H9 (cell line): Measurements from ENCODE around the gene TIAL1. TPM values are rescaled to one million over a fixed set of nuclear protein-coding genes. Genes with fewer than 3 reads are reported as not detected.

Experiments
- DNase-seq: peaks from one replicate; pipeline ENCODE4 v3.0.0-alpha.2; 2017
- H2AFZ ChIP-seq: one replicate; pipeline ENCODE4 v1.6.1; 2013; ENCODE audit warnings: mild to moderate bottlenecking, low read length, control low read depth, moderate library complexity
- H2AK5ac ChIP-seq: 2 replicates; pipeline ENCODE4 v1.6.1; 2013; ENCODE audit warnings: low read length, control low read depth, mixed read lengths; ENCODE audit not compliant: insufficient read length
- H2BK120ac ChIP-seq: one replicate; pipeline ENCODE4 v1.6.1; 2013; ENCODE audit warnings: low read depth, mild to moderate bottlenecking, low read length, control low read depth, inconsistent platforms; ENCODE audit not compliant: poor library complexity, severe bottlenecking
- H2BK12ac ChIP-seq: 2 replicates; pipeline ENCODE4 v1.6.1; 2013; ENCODE audit warnings: low read length, control low read depth, mixed read lengths, low read depth; ENCODE audit not compliant: insufficient read length
- H2BK15ac ChIP-seq: 2 replicates; pipeline ENCODE4 v1.6.1; 2013; ENCODE audit warnings: low read depth, low read length, control low read depth
- H2BK20ac ChIP-seq: one replicate; pipeline ENCODE4 v1.6.1; 2013; ENCODE audit warnings: low read depth, mild to moderate bottlenecking, low read length, control low read depth, inconsistent platforms; ENCODE audit not compliant: poor library complexity, severe bottlenecking
- H2BK5ac ChIP-seq: 2 replicates; pipeline ENCODE4 v1.6.1; 2013; ENCODE audit warnings: low read length, control low read depth, mixed read lengths; ENCODE audit not compliant: insufficient read length
- H3K14ac ChIP-seq: 2 replicates; pipeline ENCODE4 v1.6.1; 2013; ENCODE audit warnings: low read length, control low read depth; ENCODE audit not compliant: insufficient read depth
- H3K18ac ChIP-seq: 2 replicates; pipeline ENCODE4 v1.6.1; 2013; ENCODE audit warnings: low read depth, mild to moderate bottlenecking, mixed read lengths, low read length, control low read depth; ENCODE audit not compliant: insufficient read length
- H3K23ac ChIP-seq: 2 replicates; pipeline ENCODE4 v1.6.1; 2013; ENCODE audit warnings: low read length, control low read depth, mixed read lengths, low read depth; ENCODE audit not compliant: insufficient read length
- H3K23me2 ChIP-seq: 2 replicates; pipeline ENCODE4 v1.6.1; 2013; ENCODE audit warnings: low read depth, mild to moderate bottlenecking, mixed read lengths, low read length, control low read depth; ENCODE audit not compliant: insufficient read length, poor library complexity, severe bottlenecking
- H3K27ac ChIP-seq: 2 replicates; pipeline ENCODE4 v1.5.1; 2013; ENCODE audit warnings: low read length, control low read depth, mixed read lengths, low read depth; ENCODE audit not compliant: insufficient read length
- H3K27me3 ChIP-seq: 2 replicates; pipeline ENCODE4 v1.6.1; 2013; ENCODE audit warnings: low read length, control low read depth, inconsistent platforms; ENCODE audit not compliant: insufficient read depth
- H3K4ac ChIP-seq: 2 replicates; pipeline ENCODE4 v1.6.1; 2013; ENCODE audit warnings: low read depth, mild to moderate bottlenecking, control low read depth, inconsistent platforms, low read length, moderate library complexity
- H3K4me1 ChIP-seq: 2 replicates; pipeline ENCODE4 v1.6.1; 2013; ENCODE audit warnings: low read length, control low read depth, inconsistent platforms; ENCODE audit not compliant: insufficient read depth
- H3K4me2 ChIP-seq: 2 replicates; pipeline ENCODE4 v1.6.1; 2013; ENCODE audit warnings: low read length, control low read depth, mixed read lengths; ENCODE audit not compliant: insufficient read length, insufficient read depth
- H3K56ac ChIP-seq: 2 replicates; pipeline ENCODE4 v1.6.1; 2013; ENCODE audit warnings: low read depth, mild to moderate bottlenecking, mixed read lengths, low read length, control low read depth; ENCODE audit not compliant: insufficient read length
- H3K79me1 ChIP-seq: 2 replicates; pipeline ENCODE4 v1.6.1; 2013; ENCODE audit warnings: low read depth, mild to moderate bottlenecking, moderate library complexity, low read length, control low read depth, inconsistent platforms; ENCODE audit not compliant: insufficient read depth, poor library complexity, severe bottlenecking
- H3K79me2 ChIP-seq: 2 replicates; pipeline ENCODE4 v1.6.1; 2013; ENCODE audit warnings: low read length, control low read depth, inconsistent platforms; ENCODE audit not compliant: insufficient read depth
- H3K9ac ChIP-seq: 2 replicates; pipeline ENCODE4 v1.6.1; 2013; ENCODE audit warnings: low read length, control low read depth, mixed read lengths; ENCODE audit not compliant: insufficient read length; ENCODE audit errors: extremely low read depth
- H3K9me3 ChIP-seq: one replicate; pipeline ENCODE4 v1.6.1; 2013; ENCODE audit warnings: low read depth, low read length, inconsistent platforms; ENCODE audit not compliant: control insufficient read depth
- H3T11ph ChIP-seq: one replicate; pipeline ENCODE4 v1.6.1; 2013; ENCODE audit warnings: mild to moderate bottlenecking, low read length, control low read depth, inconsistent platforms
- H4K20me1 ChIP-seq: one replicate; pipeline ENCODE4 v1.6.1; 2013; ENCODE audit not compliant: control insufficient read depth, insufficient read length, insufficient read depth
- H4K5ac ChIP-seq: 2 replicates; pipeline ENCODE4 v1.6.1; 2013; ENCODE audit warnings: low read depth, mild to moderate bottlenecking, mixed read lengths, low read length, control low read depth; ENCODE audit not compliant: insufficient read length
- H4K8ac ChIP-seq: replicated peaks from 2 replicates; pipeline ENCODE4 v1.6.1; 2013; ENCODE audit warnings: low read length, control low read depth, mixed read lengths, low read depth; ENCODE audit not compliant: insufficient read length
- H4K91ac ChIP-seq: 2 replicates; pipeline ENCODE4 v1.6.1; 2013; ENCODE audit warnings: low read depth, mild to moderate bottlenecking, moderate library complexity, mixed read lengths, low read length, control low read depth; ENCODE audit not compliant: insufficient read length
- H3K27ac Mint-ChIP-seq, 3 experiments: 2 replicates in 2 of 3; 3 replicates in 1 of 3; pipeline ENCODE4 v1.8.0; 2020 to 2021; ENCODE audit warnings: mixed read lengths in 3 of 3, mild to moderate bottlenecking in 1 of 3, moderate library complexity in 1 of 3
- H3K27me3 Mint-ChIP-seq: 2 replicates; pipeline ENCODE4 v1.8.0; 2021; ENCODE audit warnings: low read depth, mild to moderate bottlenecking, moderate library complexity, mixed read lengths
- H3K36me3 Mint-ChIP-seq, 3 experiments: 2 replicates in 2 of 3; 3 replicates in 1 of 3; pipeline ENCODE4 v1.8.0; 2020 to 2021; ENCODE audit warnings: low read depth in 3 of 3, mixed read lengths in 3 of 3; ENCODE audit not compliant: insufficient read depth in 1 of 3
- H3K4me1 Mint-ChIP-seq, 2 experiments: 2 replicates each; pipeline ENCODE4 v1.8.0; 2020; ENCODE audit warnings: mixed read lengths in 2 of 2
- H3K4me3 Mint-ChIP-seq, 2 experiments: 2 replicates in 1 of 2; 3 replicates in 1 of 2; pipeline ENCODE4 v1.8.0; 2020 to 2021; ENCODE audit warnings: mild to moderate bottlenecking in 2 of 2, mixed read lengths in 2 of 2, moderate library complexity in 1 of 2
- H3K9me3 Mint-ChIP-seq, 2 experiments: 2 replicates in 1 of 2; 3 replicates in 1 of 2; pipeline ENCODE4 v1.8.0; 2020; ENCODE audit warnings: mild to moderate bottlenecking in 2 of 2, mixed read lengths in 2 of 2, moderate library complexity in 1 of 2
- WGBS: extraction: QIAGEN DNeasy Blood & Tissue Kit; methylation state at CpG from one replicate; pipeline ENCODE4 v1.1.7; 2013; ENCODE audit warnings: missing lambda C conversion rate, low lambda C conversion rate, mixed read lengths; ENCODE audit not compliant: insufficient read length; ENCODE audit errors: extremely low coverage; 5-methylcytosine and 5-hydroxymethylcytosine counted together
- total RNA-seq: library from RNA; stranded (reverse); gene quantifications from 2 replicates; pipeline ENCODE4 v1.2.1, GENCODE V29; 2021
- TF ChIP-seq, protein P1 (sequence below): fragments of 200-600 bp; sonication (generic); conservative IDR thresholded peaks from 3 replicates; pipeline ENCODE4 v1.8.0; 2021; ENCODE audit warnings: antibody characterized with exemption, mild to moderate bottlenecking

The TIAL1 gene
- total RNA-seq, 1 experiment from 2014 or later: 146 TPM

DNA sequence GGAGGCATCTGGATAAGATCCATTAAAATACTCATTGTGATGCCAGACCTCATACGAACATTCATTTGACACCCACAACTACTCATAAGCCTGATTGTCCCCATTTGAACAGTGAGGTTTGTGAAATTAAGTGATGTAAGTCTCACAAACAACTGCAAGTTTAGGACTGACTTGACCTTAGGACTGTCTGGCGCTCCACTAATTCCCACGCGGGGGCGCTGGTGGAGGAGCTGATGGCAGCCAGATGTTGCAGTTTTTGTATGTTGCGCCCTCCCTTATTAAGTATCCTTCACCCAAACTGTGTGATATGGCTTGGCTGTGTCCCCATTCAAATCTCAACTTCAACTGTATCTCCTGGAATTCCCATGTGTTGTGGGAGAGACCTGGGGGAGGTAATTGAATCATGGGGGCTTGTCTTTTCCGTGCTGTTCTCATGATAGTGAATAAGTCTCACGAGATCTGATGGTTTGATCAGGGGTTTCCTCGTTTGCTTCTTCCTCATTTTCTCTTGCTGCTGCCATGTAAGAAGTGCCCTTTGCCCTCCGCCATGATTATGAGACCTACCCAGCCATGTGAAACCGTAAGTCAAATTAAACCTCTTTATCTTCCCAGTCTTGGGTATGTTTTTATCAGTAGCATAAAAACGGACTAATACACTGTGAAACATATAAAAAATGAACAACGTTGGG lies 20.3 kb upstream of the TIAL1 start:
- Histone ChIP-seq H2BK12ac (no peak overlapping the region), H2BK20ac (no peak overlapping the region), H3K79me2 (no peaks in the 10 kb centered on the region), H2BK15ac (no peak overlapping the region), H2BK5ac (no peak overlapping the region), H3K79me1 (no peaks in the 10 kb centered on the region), H3K27me3 (no peaks in the 10 kb centered on the region), H3K4me2 (no peak overlapping the region), H3K23me2 (no peaks in the 10 kb centered on the region), H3K56ac (no peak overlapping the region), H3K9ac (no peak overlapping the region), H4K20me1 (no peaks in the 10 kb centered on the region), H3K14ac (no peak overlapping the region), H2BK120ac (no peak overlapping the region), H3K9me3 (no peaks in the 10 kb centered on the region), H3K27ac (no peak overlapping the region), H4K8ac (no peak overlapping the region), H3K18ac (no peak overlapping the region), H3K23ac (no peak overlapping the region), H3T11ph (no peak overlapping the region), H4K5ac (no peak overlapping the region), H3K4ac (no peak overlapping the region), H2AFZ (no peak overlapping the region), H4K91ac (no peak overlapping the region), H2AK5ac (no peak overlapping the region), H3K4me1 (no peaks in the 10 kb centered on the region)
- Mint-ChIP-seq H3K9me3 (0 out of 5 replicates have a peak, but pooled peaks cover 0 to 1% of the 10 kb centered on the region in 2 experiments), H3K36me3 (no peaks in the 10 kb centered on the region), H3K27me3 (no peaks in the 10 kb centered on the region), H3K27ac (no peak overlapping the region), H3K4me1 (peaks cover 5 to 13% of the 10 kb centered on the region in 2 experiments; a peak in 2 of 4 replicates), H3K4me3 (no peak overlapping the region; a peak in 1 of 5 replicates)
- TF ChIP-seq, protein P1, sequence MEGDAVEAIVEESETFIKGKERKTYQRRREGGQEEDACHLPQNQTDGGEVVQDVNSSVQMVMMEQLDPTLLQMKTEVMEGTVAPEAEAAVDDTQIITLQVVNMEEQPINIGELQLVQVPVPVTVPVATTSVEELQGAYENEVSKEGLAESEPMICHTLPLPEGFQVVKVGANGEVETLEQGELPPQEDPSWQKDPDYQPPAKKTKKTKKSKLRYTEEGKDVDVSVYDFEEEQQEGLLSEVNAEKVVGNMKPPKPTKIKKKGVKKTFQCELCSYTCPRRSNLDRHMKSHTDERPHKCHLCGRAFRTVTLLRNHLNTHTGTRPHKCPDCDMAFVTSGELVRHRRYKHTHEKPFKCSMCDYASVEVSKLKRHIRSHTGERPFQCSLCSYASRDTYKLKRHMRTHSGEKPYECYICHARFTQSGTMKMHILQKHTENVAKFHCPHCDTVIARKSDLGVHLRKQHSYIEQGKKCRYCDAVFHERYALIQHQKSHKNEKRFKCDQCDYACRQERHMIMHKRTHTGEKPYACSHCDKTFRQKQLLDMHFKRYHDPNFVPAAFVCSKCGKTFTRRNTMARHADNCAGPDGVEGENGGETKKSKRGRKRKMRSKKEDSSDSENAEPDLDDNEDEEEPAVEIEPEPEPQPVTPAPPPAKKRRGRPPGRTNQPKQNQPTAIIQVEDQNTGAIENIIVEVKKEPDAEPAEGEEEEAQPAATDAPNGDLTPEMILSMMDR: peak; percentile 66
- DNase-seq: peak; percentile 37
- WGBS: no CpG with 5 or more reads among the region's 13 CpGs
